Transverse colon (tissue), 4 donors: ENCODE measurements around the gene SYPL1. TPM values are rescaled to one million over a fixed set of nuclear protein-coding genes. Genes with fewer than 3 reads are reported as not detected.

ENCODE experiments used
- DNase-seq: peaks from one replicate; pipeline ENCODE4 v3.0.0-alpha.2; 2019
- H3K27ac ChIP-seq, 4 donors: fragments of 200-600 bp; sonication (generic); 2 replicates each; pipeline ENCODE4 v1.5.1; 2016 to 2018; ENCODE audit warnings: inconsistent platforms in 4 of 4
- H3K27me3 ChIP-seq: fragments of 200-600 bp; sonication (generic); 2 replicates; pipeline ENCODE4 v1.5.1; 2017; ENCODE audit warnings: inconsistent platforms
- H3K36me3 ChIP-seq, 4 donors: fragments of 200-600 bp; sonication (generic); 2 replicates each; pipeline ENCODE4 v1.5.1; 2017 to 2019; ENCODE audit warnings: inconsistent platforms in 4 of 4
- H3K4me1 ChIP-seq, 4 donors: fragments of 200-600 bp; sonication (generic); 2 replicates each; pipeline ENCODE4 v1.5.1; 2017 to 2020; ENCODE audit warnings: inconsistent platforms in 4 of 4
- H3K4me3 ChIP-seq, 4 donors: fragments of 200-600 bp; sonication (generic); 1 replicate in 1 of 4; 2 replicates in 3 of 4; pipeline versions ENCODE4 v1.5.1 to v1.6.1; 2017 to 2019; ENCODE audit warnings: inconsistent platforms in 4 of 4
- H3K9me3 ChIP-seq, 2 donors: fragments of 200-600 bp; sonication (generic); 2 replicates each; pipeline ENCODE4 v1.5.1; 2017 to 2019; ENCODE audit warnings: inconsistent platforms in 2 of 2
- EP300 ChIP-seq: sonication (generic); formaldehyde crosslinking; IDR thresholded peaks from one replicate; pipeline ENCODE4 v1.6.1; 2017; ENCODE audit warnings: antibody characterized with exemption, low read depth
- POLR2A ChIP-seq: fragments of 450-650 bp; IDR thresholded peaks from one replicate; pipeline ENCODE4 v1.6.1; 2016; ENCODE audit warnings: antibody characterized with exemption, mild to moderate bottlenecking, moderate library complexity
- POLR2AphosphoS5 ChIP-seq, 3 donors: sonication (generic); formaldehyde crosslinking; IDR thresholded peaks; one replicate each; pipeline ENCODE4 v1.6.1; 2016; ENCODE audit warnings: antibody characterized with exemption in 3 of 3
- WGBS, 2 donors: methylation state at CpG; one replicate each; pipeline ENCODE4 v1.1.5; 2018; ENCODE audit warnings: low coverage in 1 of 2; 5-methylcytosine and 5-hydroxymethylcytosine counted together
- in situ Hi-C, 4 donors: fragments of 200-750 bp; cut with MboI; loops; one replicate each; pipeline versions ENCODE4 v1.15.0 to v1.15.1; 2017; ENCODE audit warnings: low sequenced_read_pairs in 3 of 4, low pct_ligation_motif_present in 1 of 4, low pct_unique_long_range_greater_than_20kb in 1 of 4
- intact Hi-C: fragments of 100-400 bp; cut with DNase I; formaldehyde crosslinking; loops from one replicate; pipeline ENCODE4 v1.15.1; 2023; ENCODE audit warnings: low total_unique reads
- total RNA-seq, 4 donors: library from RNA; depleted of rRNA; stranded (reverse); fragments of >200 nt; gene quantifications; one replicate each; pipeline ENCODE4 v1.1.0, GENCODE V29; 2016
- TF ChIP-seq, protein P1 (sequence below), 5 experiments: fragments of 200-600 bp in 3 of 5; fragments of 450-650 bp in 2 of 5; sonication (generic) in 3 of 5; IDR thresholded peaks; 1 replicate in 2 of 5; 2 replicates in 3 of 5; pipeline ENCODE4 v1.5.1; 2016 to 2017; ENCODE audit warnings: antibody characterized with exemption in 5 of 5, inconsistent platforms in 3 of 5, mild to moderate bottlenecking in 2 of 5, moderate library complexity in 1 of 5

Gene SYPL1
- total RNA-seq, 4 donors from 2014 or later: 36.7 to 81.8 (median 59.5) TPM

DNA sequence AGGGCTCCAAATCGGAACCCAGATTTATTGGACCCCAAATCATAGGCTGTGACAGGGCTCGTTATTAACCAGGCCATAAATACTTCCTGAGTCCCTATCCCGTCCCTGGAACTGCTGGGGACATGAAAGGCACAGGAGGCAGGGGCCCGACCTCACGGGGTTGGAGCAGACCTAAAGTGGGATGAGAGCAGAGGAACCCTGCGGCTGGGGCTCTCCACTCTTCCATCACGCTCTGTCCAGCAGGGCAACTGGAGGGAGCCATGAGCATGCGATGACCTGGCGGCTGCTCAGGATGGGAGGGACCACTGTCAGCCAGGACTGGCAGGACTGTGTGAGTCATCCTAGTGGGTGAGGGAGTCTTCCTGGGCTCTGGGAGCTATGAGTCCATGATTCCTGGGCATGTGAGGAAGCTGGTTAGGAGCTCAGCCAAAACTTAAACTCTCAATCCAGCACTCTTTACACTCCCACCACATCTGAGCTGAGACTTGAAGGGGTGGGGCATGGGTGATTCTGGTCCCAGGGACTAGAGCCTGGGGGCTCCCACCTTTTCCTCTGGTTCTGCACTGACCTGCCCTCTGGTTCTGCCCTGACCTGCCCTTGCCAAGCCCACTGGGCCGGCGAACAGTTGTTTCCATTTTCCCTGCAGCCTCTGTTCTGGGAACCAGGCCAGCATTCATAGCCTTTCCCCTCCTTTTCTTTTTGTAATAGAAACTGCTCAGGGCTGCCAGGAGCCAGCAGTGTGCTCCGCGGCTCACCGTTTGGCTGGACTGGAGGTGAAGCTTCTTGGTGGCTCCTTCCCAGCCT, 47.1 kb downstream of the SYPL1 start:
- no peaks in the 10 kb centered on the region for H3K9me3 ChIP-seq
- DNase-seq: peak; percentile 79
- H3K36me3 ChIP-seq: no peaks in the 10 kb centered on the region
- 5 to 60% methylated on average over 4 to 14 of the region's 14 CpGs for WGBS, 2 donors
- in situ Hi-C loops: no loop called here
- H3K4me1 ChIP-seq: peaks cover 32 to 59% (median 44%) of the 10 kb centered on the region in 4 donors
- intact Hi-C loops: loop anchor here (5.0 kb wide), 1 partner anchor 77 kb away; no protein-coding TSS in a partner anchor
- peak overlapping the region in 3 of 4 donors; percentile 14 to 38 (median 14) for H3K4me3 ChIP-seq
- H3K27me3 ChIP-seq: no peaks in the 10 kb centered on the region
- peak; percentile 55 to 62 (median 61) for TF ChIP-seq POLR2AphosphoS5 (IDR thresholded peaks at IDR 0.05)
- TF ChIP-seq POLR2A: peak; percentile 4
- TF ChIP-seq, protein P1, sequence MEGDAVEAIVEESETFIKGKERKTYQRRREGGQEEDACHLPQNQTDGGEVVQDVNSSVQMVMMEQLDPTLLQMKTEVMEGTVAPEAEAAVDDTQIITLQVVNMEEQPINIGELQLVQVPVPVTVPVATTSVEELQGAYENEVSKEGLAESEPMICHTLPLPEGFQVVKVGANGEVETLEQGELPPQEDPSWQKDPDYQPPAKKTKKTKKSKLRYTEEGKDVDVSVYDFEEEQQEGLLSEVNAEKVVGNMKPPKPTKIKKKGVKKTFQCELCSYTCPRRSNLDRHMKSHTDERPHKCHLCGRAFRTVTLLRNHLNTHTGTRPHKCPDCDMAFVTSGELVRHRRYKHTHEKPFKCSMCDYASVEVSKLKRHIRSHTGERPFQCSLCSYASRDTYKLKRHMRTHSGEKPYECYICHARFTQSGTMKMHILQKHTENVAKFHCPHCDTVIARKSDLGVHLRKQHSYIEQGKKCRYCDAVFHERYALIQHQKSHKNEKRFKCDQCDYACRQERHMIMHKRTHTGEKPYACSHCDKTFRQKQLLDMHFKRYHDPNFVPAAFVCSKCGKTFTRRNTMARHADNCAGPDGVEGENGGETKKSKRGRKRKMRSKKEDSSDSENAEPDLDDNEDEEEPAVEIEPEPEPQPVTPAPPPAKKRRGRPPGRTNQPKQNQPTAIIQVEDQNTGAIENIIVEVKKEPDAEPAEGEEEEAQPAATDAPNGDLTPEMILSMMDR (IDR thresholded peaks at IDR 0.05): no peak
- no peak for TF ChIP-seq EP300
- peak overlapping the region; percentile 82 to 93 (median 88) for H3K27ac ChIP-seq

DNA sequence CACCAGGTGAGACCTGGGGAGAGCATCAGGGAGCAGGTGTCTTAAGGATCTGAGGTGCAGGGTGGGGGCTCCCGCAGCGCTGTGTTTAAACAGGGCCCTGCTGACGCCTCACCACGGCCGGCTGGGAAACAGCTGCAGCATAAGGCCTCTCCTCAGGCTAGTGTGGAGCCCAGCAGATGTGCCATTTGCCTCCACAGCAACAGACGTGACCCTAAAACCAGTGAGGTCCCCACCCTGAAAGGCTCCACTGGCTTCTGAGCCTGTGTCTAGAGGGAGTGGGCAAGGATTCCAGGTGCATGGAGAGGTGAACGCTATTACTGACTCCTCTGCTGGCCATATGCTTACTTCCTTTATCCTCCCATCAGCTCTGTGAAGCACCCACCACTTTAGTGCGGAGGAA, 47.8 kb downstream of the SYPL1 start:
- intact Hi-C loops: no loop called here
- Histone ChIP-seq H3K27ac (peak overlapping the region; percentile 82 to 93 (median 88)), H3K9me3 (no peaks in the 10 kb centered on the region), H3K36me3 (no peaks in the 10 kb centered on the region), H3K27me3 (no peaks in the 10 kb centered on the region), H3K4me1 (peaks cover 32 to 55% (median 43%) of the 10 kb centered on the region in 4 donors), H3K4me3 (no peak overlapping the region)
- WGBS, 2 donors: 74 to 80% methylated on average over 2 to 8 of the region's 8 CpGs
- in situ Hi-C loops: no loop called here
- TF ChIP-seq POLR2AphosphoS5 (IDR thresholded peaks at IDR 0.05) (no peak), EP300 (no peak), POLR2A (no peak)
- TF ChIP-seq, protein P1 (IDR thresholded peaks at IDR 0.05): no peak
- no peak for DNase-seq

DNA sequence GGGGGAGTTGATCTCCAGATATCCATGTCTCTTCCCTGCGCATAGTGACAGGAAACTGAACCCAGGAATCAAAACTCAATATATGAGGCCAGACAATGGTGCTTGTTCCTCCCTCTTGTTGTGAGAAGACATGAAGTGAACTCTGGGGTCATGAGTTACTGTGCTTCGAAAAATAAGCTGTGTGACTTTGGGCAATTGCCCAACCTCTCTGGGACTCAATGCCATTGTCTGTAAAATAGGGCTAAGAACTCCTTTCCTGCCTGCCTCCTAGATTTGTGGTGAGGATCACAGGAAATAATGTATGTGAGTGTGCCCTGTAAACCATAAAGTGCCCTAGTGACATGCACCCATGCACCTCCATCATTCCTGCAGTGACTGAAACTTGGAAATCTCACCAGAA, 48.4 kb downstream of the SYPL1 start:
- TF ChIP-seq POLR2AphosphoS5 (IDR thresholded peaks at IDR 0.05) (no peak), EP300 (no peak), POLR2A (no peak)
- TF ChIP-seq, protein P1 (IDR thresholded peaks at IDR 0.05): no peak
- Histone ChIP-seq H3K27ac (peak overlapping the region; percentile 82 to 93 (median 88)), H3K9me3 (no peaks in the 10 kb centered on the region), H3K4me1 (peaks cover 34 to 59% (median 48%) of the 10 kb centered on the region in 4 donors), H3K27me3 (no peaks in the 10 kb centered on the region), H3K4me3 (no peak overlapping the region), H3K36me3 (no peaks in the 10 kb centered on the region)
- no peak for DNase-seq
- intact Hi-C loops: no loop called here
- 88 to 100% methylated on average over 1 to 2 of the region's 2 CpGs for WGBS, 2 donors
- in situ Hi-C loops: no loop called here

DNA sequence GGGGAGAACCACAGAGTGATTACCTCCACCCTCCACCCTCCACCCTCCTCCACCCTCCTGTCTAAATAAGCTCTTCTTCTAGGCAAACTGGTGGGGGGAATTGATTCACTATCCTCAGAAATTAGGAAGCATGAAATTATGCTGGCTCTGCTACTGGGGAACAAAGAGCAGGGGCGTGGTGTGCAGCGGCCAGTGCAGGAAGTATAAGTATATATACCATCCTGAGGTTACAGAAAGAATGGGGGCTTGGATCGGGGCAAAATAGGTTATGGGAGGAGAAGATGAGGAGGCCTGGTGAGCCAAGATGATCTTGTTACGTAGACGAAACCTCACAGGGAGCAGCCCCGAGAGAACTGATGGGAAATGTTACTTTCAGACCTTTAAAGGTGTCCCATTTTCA, 49.1 kb downstream of the SYPL1 start:
- no peak overlapping the region for H3K4me3 ChIP-seq
- in situ Hi-C loops: no loop called here
- peaks cover 40 to 63% (median 49%) of the 10 kb centered on the region in 4 donors for H3K4me1 ChIP-seq
- no peak for DNase-seq
- peak overlapping the region; percentile 22 to 93 (median 58) for H3K27ac ChIP-seq
- no peaks in the 10 kb centered on the region for H3K27me3 ChIP-seq
- no peaks in the 10 kb centered on the region for H3K36me3 ChIP-seq
- TF ChIP-seq, protein P1 (IDR thresholded peaks at IDR 0.05): no peak
- TF ChIP-seq EP300 (no peak), POLR2AphosphoS5 (IDR thresholded peaks at IDR 0.05) (no peak), POLR2A (no peak)
- 64 to 74% methylated on average over 3 to 6 of the region's 6 CpGs for WGBS, 2 donors
- intact Hi-C loops: no loop called here
- H3K9me3 ChIP-seq: no peaks in the 10 kb centered on the region
